Muscle of arm (tissue), 12 donors: Measurements from ENCODE around the gene PDCD1LG2. TPM values are rescaled to one million over a fixed set of nuclear protein-coding genes. Genes with fewer than 3 reads are reported as not detected.
"Not testable (repeated sequence)": the region's sequence is repeated elsewhere in the genome, so short reads cannot be mapped to it uniquely, and the experiment has no call there.

Experiments used
- DNase-seq: peaks from one replicate; pipeline ENCODE4 v3.0.0-alpha.2; 2013
- polyA plus RNA-seq, 12 donors: library from polyadenylated mRNA; unstranded; fragments of 120-200 nt; gene quantifications; one replicate each; pipeline ENCODE4 v1.2.1, GENCODE V29; 2013; ENCODE audit not compliant: insufficient read length in 12 of 12

The PDCD1LG2 gene
- polyA plus RNA-seq, 12 donors: 0.92 to 5.8 (median 2.6) TPM; not detected in 2

DNA sequence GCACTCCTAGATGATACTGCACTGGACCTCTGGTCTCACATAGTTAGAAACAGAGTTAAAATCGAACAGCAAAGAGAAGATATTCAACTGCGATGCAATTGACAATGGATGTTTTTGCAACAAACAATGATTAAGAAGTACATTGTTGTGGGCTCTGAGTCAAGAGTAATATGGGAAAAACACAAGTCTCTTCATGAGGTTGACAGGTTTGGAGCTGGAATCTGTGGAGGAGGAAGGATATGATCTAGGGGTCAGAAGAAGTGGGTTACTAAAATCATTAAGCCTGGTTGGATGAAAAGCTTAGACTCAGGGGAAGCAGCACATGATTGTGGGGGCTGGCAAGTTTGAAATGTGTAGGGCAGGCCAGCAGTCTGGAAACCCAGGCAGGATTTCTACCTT lies 53.1 kb downstream of the PDCD1LG2 start:
- no peak for DNase-seq

DNA sequence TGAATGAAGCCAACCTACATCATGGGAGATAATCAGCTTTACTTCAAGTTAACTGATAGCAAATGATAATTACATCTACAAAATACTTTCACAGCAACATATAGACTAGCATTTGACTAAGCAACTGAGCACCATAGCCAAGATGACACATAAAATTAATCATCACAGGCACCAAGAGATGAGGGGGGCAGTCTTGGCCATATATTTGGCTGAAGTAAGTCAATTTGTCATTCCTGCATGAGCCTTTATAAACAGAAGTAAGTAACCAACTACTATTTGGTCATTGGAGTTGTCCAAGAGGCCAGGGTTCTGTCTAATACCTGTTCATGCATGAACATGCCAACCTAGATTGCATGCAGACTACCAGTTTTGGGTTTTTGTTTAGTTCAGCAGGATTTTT lies 53.6 kb downstream of the PDCD1LG2 start:
- DNase-seq: no peak

DNA sequence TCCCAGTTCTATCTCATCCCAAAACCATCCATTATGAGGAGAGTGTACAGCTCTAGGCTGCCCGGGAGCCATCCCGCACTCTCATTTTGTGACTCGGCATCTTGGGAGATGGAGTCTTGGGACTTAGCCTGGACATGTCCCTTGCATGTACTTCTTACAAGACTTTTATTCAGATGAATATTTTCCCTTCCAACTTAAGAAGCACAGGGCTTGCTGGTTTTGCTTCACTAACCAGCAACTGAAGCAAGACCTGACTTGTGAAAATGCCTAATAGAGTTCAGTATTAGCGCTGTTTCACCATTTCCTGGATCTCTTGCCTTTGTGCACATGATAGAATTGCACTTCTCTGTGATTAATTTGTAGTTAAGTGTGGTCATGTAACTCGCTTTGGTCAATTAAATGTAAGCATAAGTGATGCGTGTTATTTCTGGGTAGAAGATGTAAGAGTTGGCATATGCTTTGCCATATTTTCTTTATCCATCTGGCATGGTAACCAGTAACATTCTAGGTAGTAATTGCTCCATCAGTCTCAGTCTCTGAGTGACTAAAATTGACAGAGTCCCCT lies 55.8 kb downstream of the PDCD1LG2 start:
- DNase-seq: no peak

DNA sequence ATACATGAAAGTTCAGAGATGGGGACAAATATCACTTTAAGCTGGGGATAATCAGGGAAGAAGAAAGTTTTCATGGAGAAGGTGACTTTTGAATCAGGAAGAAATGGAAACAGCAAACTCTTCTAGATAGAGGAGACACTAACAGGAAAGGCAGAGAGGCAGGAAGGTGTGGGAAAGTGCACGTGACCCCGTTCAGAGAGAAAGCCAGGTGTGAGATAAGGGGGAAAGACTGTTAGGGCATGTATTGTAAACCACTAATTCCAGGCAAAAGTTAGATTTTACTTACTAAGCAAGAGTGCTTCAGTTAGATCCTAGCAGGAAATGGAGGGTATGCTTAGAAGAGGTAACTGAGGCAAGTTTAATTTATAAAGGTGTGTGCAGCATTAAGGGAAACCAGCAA lies 58.5 kb downstream of the PDCD1LG2 start:
- no peak for DNase-seq

DNA sequence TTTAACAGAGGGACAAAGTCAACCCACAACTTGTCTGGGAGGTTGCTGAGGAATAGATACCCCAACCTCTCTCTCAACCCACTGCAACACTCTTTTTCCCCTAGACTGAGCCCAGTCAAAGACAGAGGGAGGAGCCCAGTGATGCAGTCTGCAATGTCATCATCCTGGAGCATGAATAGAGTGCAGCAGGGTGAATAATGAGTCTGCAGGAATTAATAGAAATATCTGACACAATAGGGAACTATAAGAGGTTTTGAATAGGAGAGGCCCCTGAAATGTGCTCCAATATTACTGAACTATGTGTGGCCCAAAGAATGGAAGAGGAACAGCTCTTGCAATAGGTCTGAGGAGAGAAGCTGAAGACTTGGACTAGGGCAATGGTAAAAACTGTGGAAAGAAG lies 59.1 kb downstream of the PDCD1LG2 start:
- no peak for DNase-seq

DNA sequence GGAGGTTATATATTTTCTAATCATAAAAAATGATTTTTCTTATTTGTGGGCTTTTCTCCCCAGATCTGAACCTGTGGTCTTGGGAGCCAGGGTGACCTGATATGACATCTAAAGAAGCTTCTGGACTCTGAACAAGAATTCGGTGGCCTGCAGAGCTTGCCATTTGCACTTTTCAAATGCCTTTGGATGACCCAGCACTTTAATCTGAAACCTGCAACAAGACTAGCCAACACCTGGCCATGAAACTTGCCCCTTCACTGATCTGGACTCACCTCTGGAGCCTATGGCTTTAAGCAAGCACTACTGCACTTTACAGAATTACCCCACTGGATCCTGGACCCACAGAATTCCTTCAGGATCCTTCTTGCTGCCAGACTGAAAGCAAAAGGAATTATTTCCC lies 59.6 kb downstream of the PDCD1LG2 start:
- no peak for DNase-seq

DNA sequence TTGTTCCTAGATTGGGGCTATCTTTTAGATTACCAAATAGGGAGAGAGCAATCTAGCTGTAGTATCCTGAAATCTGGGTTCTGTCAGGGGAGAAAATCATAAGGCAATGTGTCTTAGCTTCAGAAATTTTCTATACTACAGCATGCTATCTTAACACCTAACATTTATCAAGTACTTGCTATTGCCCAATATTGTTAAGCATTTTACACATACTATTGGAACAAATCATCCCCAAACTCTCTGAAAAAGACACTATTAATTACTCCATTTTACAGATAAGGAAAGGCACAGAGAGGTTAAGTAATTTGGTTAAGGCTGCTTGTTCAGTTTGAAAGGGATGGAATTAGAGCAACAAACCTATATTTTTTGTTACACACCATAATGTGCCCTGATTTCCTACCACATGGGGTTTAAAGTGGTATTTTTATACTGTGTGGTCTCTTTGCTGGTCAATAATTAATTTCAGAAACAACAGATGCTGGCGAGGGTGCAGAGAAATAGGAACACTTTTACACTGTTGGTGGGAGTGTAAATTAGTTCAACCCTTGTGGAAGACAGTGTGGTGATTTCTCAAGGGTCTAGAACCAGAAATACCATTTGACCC lies 61.4 kb downstream of the PDCD1LG2 start:
- no peak for DNase-seq

DNA sequence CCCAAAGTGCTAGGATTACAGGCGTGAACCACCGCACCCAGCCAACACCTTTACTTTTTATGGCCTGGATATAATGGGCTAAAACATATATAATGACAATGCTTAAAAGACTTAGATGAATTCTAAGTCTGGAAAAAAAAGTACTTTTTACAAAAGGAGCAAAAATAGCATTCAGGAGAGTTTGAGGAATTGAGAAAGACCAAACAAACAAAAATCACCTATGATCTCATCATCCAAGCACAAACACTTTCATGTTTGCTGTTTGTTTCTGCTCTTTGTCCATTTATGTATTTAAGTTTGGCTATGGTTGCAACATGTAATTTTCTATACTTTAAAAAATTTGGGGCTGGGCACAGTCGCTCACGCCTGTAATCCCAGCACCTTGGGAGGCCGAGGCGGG lies 63.8 kb downstream of the PDCD1LG2 start:
- DNase-seq: no peak

DNA sequence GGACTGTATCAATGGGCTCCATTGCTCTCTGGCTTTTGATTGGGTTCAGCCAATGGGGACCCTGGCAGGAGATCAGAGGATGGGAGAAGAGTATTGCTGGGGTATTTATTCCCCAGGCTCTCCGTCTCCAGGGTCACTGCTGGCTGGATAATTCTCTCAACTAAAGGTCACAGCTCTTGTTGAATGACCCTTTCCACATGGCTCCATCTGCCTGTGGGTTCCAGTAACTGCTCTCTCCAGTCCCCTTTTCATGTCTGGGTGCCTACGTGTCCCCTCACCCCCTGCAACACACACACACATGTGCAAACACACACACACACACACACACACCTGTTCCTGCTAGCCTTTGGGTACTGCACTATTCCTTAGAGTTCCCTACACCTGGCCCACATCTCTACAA lies 64.7 kb downstream of the PDCD1LG2 start:
- no peak for DNase-seq

DNA sequence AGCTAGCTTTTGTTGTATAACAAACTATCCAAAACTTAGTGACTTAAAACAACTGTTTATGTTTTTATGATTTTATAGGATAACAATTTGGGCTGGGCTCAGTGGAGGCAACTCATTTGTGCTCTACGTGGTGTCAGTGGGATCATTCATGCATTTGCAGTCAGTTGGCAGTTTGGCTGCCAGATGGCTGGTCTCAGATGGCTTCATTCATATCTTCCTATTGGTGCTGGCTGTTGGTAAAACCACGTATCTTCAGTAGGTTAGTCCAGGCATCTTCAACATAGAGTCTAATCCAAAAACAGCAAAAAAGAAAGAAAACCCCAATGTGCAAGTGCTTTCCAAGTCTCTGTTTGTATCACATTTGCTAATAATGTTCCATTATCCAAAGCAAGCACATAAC lies 66.9 kb downstream of the PDCD1LG2 start:
- DNase-seq: no peak

DNA sequence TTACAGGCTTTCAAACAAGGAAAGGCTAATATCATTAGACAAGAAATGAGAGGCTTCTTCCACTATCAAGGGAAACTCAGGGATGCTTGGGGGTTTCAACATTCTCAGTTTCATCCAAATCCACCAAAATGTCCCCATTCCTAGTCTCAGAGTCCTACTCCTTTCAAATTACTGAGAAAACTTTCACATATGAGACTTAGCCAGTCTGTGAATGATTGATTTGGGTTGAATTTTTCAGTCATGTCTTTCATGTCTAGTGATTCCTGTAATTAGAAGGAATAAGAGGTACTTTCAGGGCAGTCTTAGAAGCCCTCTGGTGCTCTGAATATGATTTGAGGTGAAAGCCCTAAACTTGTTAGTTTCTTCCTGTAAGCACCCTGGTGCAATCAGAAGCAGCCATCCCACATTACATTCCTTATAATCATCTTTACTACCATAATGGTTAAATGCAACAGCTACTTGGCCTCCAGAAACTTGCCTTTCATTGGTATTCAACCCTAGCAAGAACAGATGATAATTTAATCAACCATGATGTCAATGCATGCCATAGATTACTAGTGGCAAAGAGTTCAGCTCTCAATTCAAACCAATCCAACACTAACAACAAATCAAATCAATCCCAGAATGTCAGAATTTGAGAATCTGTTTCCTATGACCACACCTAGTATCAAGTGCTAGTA lies 67.8 kb downstream of the PDCD1LG2 start:
- DNase-seq: no peak

DNA sequence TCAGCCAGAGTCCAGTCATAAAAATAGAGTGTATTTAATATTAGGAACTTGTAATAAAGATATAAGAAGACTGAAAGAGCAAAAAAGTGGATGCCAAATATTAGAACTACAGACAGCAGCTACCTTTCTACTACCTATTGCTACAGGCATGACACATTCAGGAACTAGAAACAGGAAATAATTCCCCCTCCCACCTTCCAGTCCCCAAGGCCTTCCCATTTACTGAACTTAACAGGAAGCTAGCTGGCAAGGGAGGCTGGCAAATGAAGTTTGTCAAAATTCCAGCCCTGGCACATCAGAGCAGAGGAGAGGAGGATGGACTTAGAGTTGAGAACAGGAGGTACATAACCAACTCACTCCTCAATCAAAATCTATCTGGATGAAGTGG lies 68.4 kb downstream of the PDCD1LG2 start:
- no peak for DNase-seq

DNA sequence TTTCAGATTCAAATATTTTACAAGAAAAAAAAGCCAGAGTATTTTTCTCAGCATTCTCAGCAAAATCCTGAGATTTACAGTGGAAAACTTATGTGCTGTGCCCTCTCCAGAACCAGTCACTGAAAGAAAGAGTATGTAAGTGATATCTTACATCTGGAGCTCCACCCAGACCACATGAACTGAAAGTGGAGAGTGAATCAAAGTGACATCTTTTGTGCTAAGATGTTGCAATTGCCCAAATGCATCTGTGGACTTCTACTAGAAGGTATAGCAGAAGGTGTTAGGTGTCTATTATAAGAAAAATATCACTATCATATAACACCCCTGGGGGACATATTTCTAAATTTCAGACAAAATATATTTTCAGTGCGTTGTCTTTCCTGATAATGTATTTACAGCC lies 69.5 kb downstream of the PDCD1LG2 start:
- DNase-seq: no peak

DNA sequence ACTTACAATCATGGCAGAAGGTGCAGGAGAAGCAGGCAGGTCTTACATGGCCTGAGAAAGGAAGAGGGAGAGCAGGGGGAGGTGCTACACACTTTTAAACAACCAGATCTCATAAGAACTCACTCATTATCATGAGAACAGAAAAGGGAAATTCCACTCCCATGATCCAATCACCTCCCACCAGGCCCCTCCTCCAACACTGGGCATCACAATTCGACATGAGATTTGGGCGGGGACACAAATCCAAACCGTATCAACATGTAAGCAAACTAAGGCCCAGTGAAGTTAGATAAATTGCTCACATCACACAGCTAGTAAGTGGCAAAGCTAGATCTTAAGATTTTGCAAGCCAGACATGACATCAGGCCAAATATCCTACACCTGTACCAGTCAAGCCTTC lies 70.3 kb downstream of the PDCD1LG2 start:
- no peak for DNase-seq

DNA sequence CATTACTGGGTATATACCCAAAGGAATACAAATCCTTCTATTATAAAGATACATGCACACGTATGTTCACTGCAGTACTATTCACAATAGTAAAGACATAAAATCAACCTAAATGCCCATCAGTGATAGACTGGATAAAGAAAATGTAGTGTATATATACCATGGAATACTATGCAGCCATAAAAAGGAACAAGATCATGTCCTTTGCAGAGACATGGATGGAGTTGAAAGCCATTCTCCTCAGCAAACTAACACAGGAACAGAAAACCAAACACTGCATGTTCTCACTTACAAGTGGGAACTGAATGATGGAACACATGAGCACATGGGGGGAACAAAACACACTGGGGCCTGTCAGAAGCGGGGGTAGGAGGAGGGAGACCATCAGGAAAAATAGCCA lies 71.4 kb downstream of the PDCD1LG2 start:
- DNase-seq: not testable (repeated sequence)

DNA sequence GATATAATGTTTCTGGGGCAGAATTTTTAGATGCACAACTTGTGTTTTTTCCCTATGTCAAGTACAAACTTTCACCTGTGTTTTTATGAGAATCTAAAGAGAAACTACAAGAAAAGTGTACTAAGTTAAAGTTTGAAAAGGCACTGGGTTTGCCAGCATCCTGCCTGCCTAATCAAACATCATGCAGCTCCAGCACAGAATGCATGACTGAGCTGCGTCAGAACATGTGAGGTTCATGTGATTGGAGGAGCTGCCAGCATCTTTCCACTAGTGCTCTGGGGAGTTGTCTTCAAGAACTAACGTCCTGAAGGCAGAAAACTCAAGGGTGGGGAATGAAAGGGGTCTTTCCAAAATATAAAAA lies 72.5 kb downstream of the PDCD1LG2 start:
- no peak for DNase-seq

DNA sequence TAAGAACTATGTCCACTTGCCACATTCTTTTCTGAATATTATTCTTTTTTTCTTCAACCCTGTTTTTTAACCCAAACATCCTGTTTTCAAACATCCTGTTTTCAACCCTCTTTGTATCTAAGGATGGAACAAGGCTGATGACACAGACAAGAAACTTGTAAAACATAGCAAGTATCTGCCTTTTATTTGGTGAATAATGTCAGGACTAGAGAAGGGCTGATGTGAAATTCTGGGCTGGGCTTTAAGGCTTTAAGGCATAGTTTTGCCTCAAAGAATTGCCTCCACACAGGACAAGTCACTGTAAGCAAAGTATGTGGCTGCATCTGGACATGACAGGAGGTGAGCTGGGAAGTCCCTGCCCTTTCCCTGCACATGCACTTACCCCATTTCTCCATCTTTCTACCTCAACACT lies 76.1 kb downstream of the PDCD1LG2 start:
- DNase-seq: no peak

DNA sequence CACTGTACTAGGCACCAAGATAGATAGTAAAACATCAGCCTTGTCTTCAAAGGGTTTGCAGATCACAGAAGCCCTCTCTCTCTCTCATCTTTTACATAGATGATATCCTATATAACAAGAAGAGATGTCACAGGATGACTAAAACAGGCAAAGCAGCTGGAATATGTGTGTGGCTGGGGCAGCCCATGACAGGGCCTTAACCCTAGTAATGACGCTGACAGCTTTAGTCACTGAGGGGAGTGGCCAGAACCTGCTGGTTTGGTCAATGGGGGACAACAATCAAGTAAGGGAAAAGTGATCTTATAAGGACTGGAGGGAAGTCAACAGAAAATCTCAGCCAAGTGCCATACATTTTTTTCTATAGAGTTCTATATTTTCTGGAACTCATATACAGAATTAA lies 76.7 kb downstream of the PDCD1LG2 start:
- DNase-seq: no peak

DNA sequence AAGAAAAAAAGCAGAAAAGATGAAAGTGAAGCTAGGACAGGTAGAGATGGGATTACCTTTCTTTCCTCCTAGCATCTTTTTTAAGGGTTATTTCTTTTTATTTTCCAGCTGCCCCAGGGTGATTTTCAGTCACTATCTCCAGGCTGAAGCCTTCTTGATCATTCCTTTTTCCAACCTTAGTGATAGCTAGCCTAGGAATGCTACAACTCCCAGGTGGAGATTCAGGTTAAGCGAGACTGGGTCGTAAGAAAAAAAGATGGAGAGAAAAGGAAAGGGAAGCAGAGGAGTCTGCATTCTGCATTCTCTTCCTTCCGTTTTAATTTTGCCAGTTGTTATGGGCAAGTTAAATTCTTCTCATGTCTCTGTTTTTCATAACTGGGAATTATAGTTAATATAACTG lies 81.9 kb downstream of the PDCD1LG2 start:
- DNase-seq: no peak

DNA sequence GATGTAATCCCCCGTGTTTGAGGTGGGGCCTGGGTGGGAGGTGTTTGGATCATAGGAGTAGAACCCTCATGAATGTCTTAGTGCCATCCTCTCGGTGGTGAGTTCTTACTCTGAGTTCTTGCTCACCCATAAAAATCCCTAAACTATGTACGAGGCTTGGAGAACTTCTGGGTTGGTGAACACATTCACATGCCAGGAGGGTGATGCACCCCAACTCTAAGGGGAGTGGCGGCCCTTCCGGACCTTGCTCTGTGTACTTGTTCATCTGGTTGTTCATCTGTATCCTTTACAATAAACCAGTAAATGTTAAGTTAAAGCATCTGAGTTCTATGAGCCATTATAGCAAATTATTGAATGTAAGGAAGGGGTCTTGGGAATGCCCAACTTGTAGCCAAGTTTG lies 82.6 kb downstream of the PDCD1LG2 start:
- DNase-seq: no peak

DNA sequence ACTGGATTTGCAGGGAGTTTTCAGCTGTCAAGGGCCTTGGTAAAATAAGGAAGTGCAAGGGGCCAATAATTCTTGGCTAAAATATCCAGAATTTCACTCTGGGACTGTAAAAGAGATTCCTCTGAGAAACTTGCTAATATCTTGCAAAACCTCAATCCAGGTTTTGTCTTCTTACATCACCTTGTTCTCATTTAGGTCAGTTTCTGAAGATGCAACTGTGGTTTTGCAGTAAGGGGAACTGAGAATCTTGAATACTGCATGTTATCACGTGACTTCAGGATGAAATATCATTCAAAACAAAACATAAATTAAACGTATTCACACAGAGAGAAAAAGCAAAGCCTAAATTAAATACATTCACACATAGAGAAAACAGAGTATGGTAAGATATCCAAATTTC lies 83.6 kb downstream of the PDCD1LG2 start:
- no peak for DNase-seq

DNA sequence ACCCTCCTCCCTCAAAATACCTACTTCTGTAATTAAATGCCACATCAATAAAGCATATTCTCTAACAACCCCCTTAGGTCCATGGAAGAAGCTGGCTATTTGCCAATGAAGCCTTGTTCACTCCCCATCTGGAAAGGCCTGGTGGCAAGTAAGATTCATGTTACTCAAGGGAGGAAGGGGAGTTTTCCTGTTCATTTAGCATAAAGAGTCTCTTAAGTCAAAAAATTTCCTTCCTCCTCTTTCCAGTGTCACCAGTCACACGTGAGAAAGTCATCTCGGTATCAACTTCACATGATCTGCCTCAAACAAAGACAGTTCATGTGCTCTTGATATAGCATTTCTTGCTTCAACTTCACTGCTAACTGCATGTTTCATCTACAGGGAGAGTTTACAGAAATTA lies 85.8 kb downstream of the PDCD1LG2 start:
- no peak for DNase-seq

DNA sequence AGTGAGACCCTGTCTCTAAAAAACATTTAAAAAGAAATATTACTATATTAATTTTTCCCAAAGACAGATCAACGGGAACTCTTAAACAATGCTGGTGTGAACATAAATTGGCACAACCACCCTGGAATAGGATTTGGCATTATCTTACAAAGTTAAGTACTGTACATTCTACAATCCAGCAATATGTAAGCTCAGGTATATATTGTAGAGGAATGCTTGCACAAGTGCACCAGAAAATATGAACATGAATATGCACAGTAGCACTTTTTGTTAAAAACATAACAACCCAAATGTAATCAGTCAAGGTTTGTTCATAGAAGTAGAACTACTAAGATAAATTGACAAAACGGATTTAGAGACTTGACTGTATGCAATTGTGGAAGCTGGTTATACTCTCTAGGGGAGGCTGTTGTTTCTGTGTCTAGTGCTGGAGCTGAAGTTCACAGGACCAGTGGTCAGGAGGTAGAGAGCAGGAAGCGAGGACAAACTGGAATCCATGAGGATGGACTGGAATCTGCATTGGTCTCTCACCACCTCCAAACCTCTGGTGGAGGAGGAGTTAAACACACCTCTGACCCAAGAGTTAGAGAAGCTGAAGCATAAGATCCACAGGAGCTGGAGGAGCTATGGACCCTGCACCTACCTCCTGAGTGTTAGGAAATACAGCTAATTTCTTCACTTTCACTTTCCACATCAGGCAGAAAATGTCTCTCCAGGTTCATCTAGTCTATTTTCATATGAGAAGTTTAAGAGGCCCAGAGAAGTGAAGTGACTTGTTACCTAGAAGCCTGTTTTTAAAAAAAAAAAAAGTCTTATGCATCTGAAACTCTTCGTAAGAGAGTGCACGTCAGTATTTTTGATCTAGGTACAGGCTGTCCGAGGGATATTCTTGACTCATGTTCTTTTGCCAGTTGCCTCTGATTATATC lies 98.2 kb downstream of the PDCD1LG2 start:
- DNase-seq: no peak
